ENCODE data around the gene ZNF385A. TPM values are rescaled to one million over a fixed set of nuclear protein-coding genes. Genes with fewer than 3 reads are reported as not detected.

The ZNF385A gene
- total and polyA plus RNA-seq, 2 of the 8 experiments (the other 6 are each of a cell fraction or from before 2014, with no cell fraction given), result 5.2 to 14.3 TPM

- H4K20me1 ChIP-seq (replicated peaks in 1 of 2; ENCODE audit: control insufficient read depth in 1 of 2, insufficient read depth in 2 of 2, low read length in 2 of 2), result no peaks in the 10 kb centered on the region
- ChIA-PET POLR2A (ENCODE audit: partially characterized antibody) (interaction anchor here (0.9 to 9.2 kb wide), 5 partner anchors 11 to 75 kb away, joined by 3 to 133 read pairs (median 102); partner anchors contain the start of genes CBX5 and HNRNPA1), CTCF (ENCODE audit: partially characterized antibody) (interaction anchor here (1.2 to 9.2 kb wide), 8 partner anchors 13 to 137 kb away, joined by 4 to 348 read pairs (median 12); partner anchors contain the start of genes COPZ1, NFE2 and ZNF385A)
- H3K36me3 ChIP-seq (ENCODE audit: control insufficient read depth in 2 of 4, insufficient read depth in 4 of 4, low read length in 3 of 4), result no peaks in the 10 kb centered on the region
- H3K9me3 ChIP-seq (ENCODE audit: insufficient read depth in 2 of 2, low read depth in 1 of 2, low read length in 1 of 2), result no peaks in the 10 kb centered on the region
- no peaks in the 10 kb centered on the region for H3K79me2 ChIP-seq (ENCODE audit: control insufficient read depth in 1 of 2, insufficient read depth in 2 of 2, low read length in 2 of 2)
- H2BK120ac ChIP-seq (replicated peaks; ENCODE audit: low read depth, low read length), result no peak overlapping the region
- no peak overlapping the region for H4K91ac ChIP-seq (replicated peaks; ENCODE audit: insufficient read length, low read length)
- peaks cover 17% of the 10 kb centered on the region for H3K23me2 ChIP-seq (ENCODE audit: low read depth, low read length)
- DNase-seq (ENCODE audit: low read depth in 1 of 2, low spot score in 2 of 2) (peak in 1 of 2 experiments; percentile 47), FAIRE-seq (no peak)
- 0 out of 2 replicates have a peak overlapping the region, but pooled peaks have one; percentile 55 for H2BK20ac ChIP-seq (ENCODE audit: low read length)
- peak overlapping the region; percentile 72; the same call in 1 of the 2 replicates for H3K18ac ChIP-seq (ENCODE audit: extremely low read depth, low read length)
- H3K4me1 ChIP-seq (replicated peaks in 1 of 4; ENCODE audit: control insufficient read depth in 3 of 4, insufficient read depth in 4 of 4, low read length in 3 of 4), result peaks cover 33 to 76% (median 36%) of the 10 kb centered on the region in 4 experiments
- no peak overlapping the region; the same call in 1 of the 2 replicates for H3K27ac ChIP-seq (ENCODE audit: low read depth, low read length)
- no peak overlapping the region for H4K5ac ChIP-seq (ENCODE audit: insufficient read length, low read depth, low read length)
- H3K79me1 ChIP-seq (ENCODE audit: low read depth, low read length), result no peaks in the 10 kb centered on the region
- H3K27me3 ChIP-seq (replicated peaks in 1 of 4; ENCODE audit: control insufficient read depth in 3 of 4, extremely low read depth in 1 of 4, insufficient read depth in 3 of 4, low read length in 3 of 4), result peaks cover 0 to 4% (median 2%) of the 10 kb centered on the region in 4 experiments; a peak in 2 of 7 replicates
- H2AK5ac ChIP-seq (ENCODE audit: low read depth, low read length), result 0 out of 2 replicates have a peak overlapping the region, but pooled peaks have one; percentile 54
- peak overlapping the region in 1 of 4 experiments; percentile 17; a peak in 1 of 8 replicates for H3K4me3 ChIP-seq (ENCODE audit: extremely low read depth in 1 of 4, insufficient read depth in 2 of 4, low read depth in 3 of 4, low read length in 4 of 4)
- no peak overlapping the region for H4K8ac ChIP-seq (ENCODE audit: extremely low read depth, insufficient read depth, low read length)
- 0 out of 2 replicates have a peak overlapping the region, but pooled peaks have one; percentile 75 for H2BK15ac ChIP-seq (ENCODE audit: low read length)
- no peak overlapping the region for H2AFZ ChIP-seq (ENCODE audit: low read length)
- no peak overlapping the region for H3K14ac ChIP-seq (ENCODE audit: insufficient read length)
- no peak overlapping the region for H3K4ac ChIP-seq (replicated peaks; ENCODE audit: insufficient read length, low read depth, low read length)
- H3K9ac ChIP-seq (replicated peaks in 1 of 4; ENCODE audit: extremely low read depth in 1 of 4, low read depth in 3 of 4, low read length in 3 of 4), result no peak overlapping the region
- H2BK5ac ChIP-seq (ENCODE audit: low read depth, low read length), result peak overlapping the region; percentile 9; the same call in 1 of the 2 replicates
- 71% methylated on average over 6 of the region's 6 CpGs; no CpG with 5 or more reads in 1 of the 2 experiments for WGBS, 2 experiments (ENCODE audit: extremely low coverage in 1 of 2, insufficient coverage in 1 of 2, insufficient read length in 1 of 2, insufficient replicate concordance in 2 of 2, low coverage in 1 of 2, low lambda C conversion rate in 2 of 2, missing lambda C conversion rate in 1 of 2)
- H3K56ac ChIP-seq (replicated peaks; ENCODE audit: insufficient read length, low read depth, low read length), result no peak overlapping the region
- peak overlapping the region; percentile 42; the same call in 1 of the 2 replicates for H2BK12ac ChIP-seq (ENCODE audit: low read depth, low read length)
- H3K23ac ChIP-seq (ENCODE audit: insufficient read length), result no peak overlapping the region
- H3K4me2 ChIP-seq (ENCODE audit: insufficient read depth in 1 of 2, low read depth in 2 of 2, low read length in 2 of 2), result peak overlapping the region; percentile 4 to 9; a peak in 1 of 4 replicates
- TF ChIP-seq SRF (IDR thresholded peaks at IDR 0.05; ENCODE audit: low read depth, low read length) (no peak), SUZ12 (IDR thresholded peaks at IDR 0.05; ENCODE audit: low read length) (no peak), POLR2A (IDR thresholded peaks at IDR 0.05; ENCODE audit: control extremely low read depth in 1 of 2, low read depth in 2 of 2, low read length in 2 of 2) (peak in 1 of 2 experiments; percentile 24; a peak in 1 of 3 replicates), NANOG (IDR thresholded peaks at IDR 0.05; ENCODE audit: insufficient read depth, low read depth, low read length, poor library complexity, severe bottlenecking) (no peak), E2F6 (IDR thresholded peaks at IDR 0.05) (no peak), SP4 (IDR thresholded peaks at IDR 0.05; ENCODE audit: low read length) (no peak), RAD21 (IDR thresholded peaks at IDR 0.05 in 1 of 2, conservative IDR thresholded peaks at IDR 0.05 in 1 of 2; ENCODE audit: low read depth in 2 of 2, low read length in 2 of 2) (no peak), CHD1 (IDR thresholded peaks at IDR 0.05; ENCODE audit: low read depth, low read length) (no peak), RNF2 (IDR thresholded peaks at IDR 0.05; ENCODE audit: borderline replicate concordance, low read depth, low read length, missing control alignments, poor library complexity, severe bottlenecking) (no peak), EZH2 (IDR thresholded peaks at IDR 0.05; ENCODE audit: low read depth, low read length, severe bottlenecking) (no peak)
Measured at GRCh38 chr12:54355104-54355815, 29.3 kb downstream of the ZNF385A start.
